ENCODE measurements around the gene SCD5.

SCD5 gene

GRCh38 chr4:82773057-82773456, 25.5 kb downstream of the SCD5 start:
- in situ Hi-C loops (cut with MboI; ENCODE audit: low sequenced_read_pairs): no loop called here

GRCh38 chr4:82770607-82771006, 28.0 kb downstream of the SCD5 start:
- in situ Hi-C loops (cut with MboI; ENCODE audit: low sequenced_read_pairs): no loop called here

GRCh38 chr4:82765134-82765533, 33.5 kb downstream of the SCD5 start:
- in situ Hi-C loops (cut with MboI; ENCODE audit: low sequenced_read_pairs): no loop called here

GRCh38 chr4:82761229-82761628, 37.4 kb downstream of the SCD5 start:
- in situ Hi-C loops (cut with MboI; ENCODE audit: low sequenced_read_pairs): no loop called here

DNA sequence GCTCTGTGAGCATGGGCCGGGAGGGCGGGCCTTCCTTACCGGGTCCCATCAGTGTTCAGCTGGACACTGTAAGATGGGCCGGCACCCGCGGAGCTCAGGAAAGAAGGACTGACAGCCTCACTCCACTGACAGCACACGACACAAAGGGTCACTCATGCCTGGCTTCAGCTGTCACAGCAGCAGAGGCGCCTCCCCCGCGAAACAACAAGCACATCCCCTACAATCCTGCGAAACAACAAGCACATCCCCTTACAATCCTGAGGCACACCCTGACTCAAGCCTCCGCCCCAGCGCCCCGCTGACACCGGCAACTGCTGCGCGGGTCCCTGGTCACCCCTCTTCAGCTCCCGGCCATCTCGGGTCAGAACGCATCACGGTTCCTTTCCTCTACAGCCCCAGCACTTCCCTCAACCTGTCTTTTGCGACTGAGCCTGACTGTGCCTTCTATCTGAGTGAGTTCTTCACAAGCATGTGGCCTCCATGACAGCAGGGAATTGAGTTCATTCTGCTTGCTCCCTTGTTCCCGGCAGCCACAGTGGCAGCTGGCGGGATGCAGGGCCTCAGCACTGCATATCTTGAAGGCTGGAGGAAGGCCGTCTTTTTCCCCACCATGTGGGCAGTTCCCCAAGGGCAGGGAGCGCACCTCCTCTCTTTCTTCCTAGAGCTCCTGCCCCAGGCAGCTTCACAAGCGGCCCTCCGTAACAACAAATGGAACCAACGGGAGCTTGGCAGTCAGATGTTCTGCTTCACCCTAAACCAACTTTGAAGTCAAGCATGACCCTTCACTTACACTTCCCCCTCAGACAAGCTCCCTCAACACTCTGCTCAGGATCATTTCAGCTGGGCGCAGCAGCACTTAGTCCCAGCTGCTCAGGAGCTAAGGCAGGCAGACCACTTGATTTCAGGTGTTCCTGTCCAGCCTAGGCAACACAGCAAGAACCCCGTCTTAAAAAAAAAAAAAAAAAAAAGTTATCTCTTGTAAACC, 39.6 kb downstream of the SCD5 start:
- in situ Hi-C loops (cut with MboI; ENCODE audit: low sequenced_read_pairs): no loop called here

GRCh38 chr4:82756061-82756460, 42.5 kb downstream of the SCD5 start:
- in situ Hi-C loops (cut with MboI; ENCODE audit: low sequenced_read_pairs): no loop called here

DNA sequence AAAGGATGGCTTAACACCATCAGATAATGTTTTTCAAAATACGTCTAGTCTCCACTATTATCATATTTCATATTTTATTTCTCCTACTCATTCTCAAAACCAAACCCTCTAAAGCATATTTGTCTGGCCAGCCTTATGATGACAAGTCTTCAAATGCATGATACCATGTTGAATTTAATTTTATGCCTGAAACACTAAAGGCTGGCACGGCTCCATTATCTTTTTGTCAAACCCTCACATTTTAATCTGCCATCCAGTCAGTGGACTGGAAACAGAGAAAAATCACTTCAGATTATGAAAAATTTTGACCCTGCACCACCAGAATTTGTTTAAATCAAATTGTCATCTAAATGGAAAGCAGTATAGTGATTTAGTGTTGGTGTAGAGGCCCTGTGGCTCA, 42.9 kb downstream of the SCD5 start:
- in situ Hi-C loops (cut with MboI; ENCODE audit: low sequenced_read_pairs): no loop called here

DNA sequence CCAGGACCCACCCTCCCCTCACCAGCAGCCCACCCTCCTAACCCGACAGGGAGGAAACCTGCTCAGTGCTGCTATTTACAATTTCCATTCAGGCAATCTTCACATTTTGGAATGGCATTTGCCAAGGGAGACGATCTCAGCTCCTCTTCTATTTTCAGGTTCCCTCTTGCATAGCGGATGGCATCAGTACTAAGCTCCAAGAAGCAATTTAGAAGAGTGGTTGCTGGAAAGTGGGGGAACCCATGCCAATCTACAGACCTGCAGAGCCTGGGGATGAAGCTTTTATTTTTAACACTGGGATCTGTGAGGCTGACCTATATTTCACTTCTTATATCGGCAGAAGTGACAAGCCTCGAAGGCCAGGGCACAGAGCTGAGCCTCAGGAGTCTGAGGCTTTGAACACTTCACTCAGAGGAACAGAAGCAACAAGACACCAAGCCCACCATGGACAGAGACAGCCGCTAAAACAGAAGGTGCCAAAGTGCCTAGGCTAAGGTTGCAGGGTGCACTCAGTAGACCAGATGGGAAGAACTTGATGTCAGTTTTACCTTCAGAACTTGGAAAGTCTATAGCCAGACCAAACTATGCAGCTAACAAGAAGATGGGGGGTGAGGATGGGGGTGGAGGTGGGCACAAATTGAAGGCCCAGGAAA, 44.0 kb downstream of the SCD5 start:
- in situ Hi-C loops (cut with MboI; ENCODE audit: low sequenced_read_pairs): no loop called here

DNA sequence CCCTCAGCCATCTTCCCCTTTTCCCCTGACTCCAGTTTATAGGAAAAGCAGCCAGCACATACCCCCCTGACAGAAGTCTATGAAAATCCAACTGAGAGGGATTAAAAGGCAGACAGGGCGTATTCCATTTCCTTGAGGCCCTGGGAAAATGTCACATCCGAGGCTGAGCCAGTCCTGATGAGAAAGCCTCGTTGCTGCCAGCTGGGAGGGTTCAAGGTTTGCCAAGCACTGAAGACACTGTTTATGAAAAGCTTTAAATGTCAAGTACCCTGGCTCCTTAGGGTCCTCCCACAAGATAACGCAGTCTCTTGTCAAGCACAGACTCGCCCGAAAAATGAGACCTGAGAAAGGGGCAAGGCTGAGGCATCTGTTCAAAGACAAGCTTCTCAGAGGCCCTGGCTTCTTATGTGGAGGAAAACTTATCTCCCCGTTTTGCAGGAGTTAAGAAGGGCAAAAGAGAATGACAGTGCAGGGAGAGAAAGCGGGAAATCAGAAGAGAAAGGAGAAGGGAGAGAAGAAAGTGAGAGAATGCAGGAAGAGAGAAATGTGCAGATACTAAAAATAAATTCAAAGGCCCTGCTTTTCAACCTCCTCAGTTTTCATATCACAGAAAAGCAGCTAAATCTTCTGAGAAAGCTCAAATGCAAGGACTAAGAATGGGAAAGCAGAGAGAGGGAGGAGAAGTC, 44.7 kb downstream of the SCD5 start:
- in situ Hi-C loops (cut with MboI; ENCODE audit: low sequenced_read_pairs): no loop called here

GRCh38 chr4:82753238-82753637, 45.4 kb downstream of the SCD5 start:
- in situ Hi-C loops (cut with MboI; ENCODE audit: low sequenced_read_pairs): no loop called here

DNA sequence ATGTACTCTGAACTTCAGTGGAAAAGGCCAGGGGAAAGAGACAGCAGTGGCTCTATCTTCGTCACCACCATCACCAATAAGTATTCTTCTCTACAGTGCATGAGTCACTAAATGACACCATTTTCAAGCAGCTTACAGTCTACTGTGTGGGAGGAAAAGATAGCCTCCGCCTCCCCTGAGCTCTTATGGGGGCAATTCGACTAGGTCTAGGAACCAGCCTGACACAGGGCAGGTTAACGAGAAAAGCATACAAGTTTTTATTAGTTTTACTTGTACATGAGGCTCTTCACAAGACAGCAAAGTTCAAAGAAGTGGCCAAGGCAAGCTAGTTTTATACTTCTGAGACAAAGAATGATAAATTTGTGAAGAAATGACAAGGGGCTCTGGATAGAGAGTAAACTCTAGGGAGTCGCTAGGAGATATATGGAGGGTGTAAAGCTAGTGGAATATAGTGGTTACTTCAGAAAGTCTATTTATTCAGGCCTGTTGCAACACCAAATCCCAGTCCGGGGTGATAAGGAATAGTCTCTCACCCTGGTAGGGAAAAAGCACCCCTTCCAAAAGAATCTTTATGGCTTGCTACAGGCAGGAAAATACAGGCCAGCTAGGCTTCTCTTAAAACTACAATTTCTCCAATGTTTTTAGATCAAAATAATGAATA, 49.7 kb downstream of the SCD5 start:
- in situ Hi-C loops (cut with MboI; ENCODE audit: low sequenced_read_pairs): no loop called here

DNA sequence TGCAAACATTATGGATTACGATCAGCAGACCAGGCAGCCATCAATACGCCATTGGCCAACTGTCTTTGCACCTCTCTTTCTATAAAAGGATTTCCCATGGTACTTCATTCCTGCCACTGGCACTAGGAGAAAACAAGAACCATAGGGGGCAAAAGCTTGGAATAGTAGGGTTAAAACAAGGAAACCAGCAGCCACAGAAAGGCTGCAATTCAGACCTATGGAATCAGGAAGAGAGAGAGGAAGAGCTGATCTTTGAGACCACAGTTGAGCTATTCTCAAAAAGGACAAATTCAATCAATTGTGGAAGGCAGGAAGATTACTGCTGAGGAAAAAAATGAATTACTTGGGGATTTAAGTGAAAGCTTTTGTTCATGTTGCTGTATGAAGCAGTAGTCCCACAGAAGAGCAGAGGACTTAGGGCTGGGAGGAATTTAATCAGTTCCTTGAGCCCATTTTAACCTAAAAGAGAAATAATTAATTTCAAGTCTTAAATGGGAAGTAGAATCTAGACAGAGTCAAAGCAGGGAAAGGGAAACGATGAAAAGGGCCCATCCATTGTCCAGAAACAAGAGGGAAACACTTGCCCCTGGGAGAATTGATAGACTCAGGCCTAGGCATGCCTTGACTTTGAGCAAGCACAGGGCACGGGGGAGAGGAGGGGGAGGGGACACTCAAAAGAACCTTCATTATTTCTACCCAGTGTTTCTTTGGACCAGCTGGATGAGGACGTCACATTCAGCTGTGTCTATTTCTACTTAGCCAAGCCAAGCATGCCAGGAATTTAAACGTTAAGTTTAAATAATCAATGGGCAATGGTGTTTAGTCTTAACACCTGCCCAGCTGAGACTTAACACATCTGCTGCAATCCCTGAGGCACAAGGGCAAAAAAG, 50.7 kb downstream of the SCD5 start:
- in situ Hi-C loops (cut with MboI; ENCODE audit: low sequenced_read_pairs): no loop called here

- in situ Hi-C loops (cut with MboI; ENCODE audit: low sequenced_read_pairs): no loop called here
Observed at GRCh38 chr4:82746705-82747574, 51.7 kb downstream of the SCD5 start.

- in situ Hi-C loops (cut with MboI; ENCODE audit: low sequenced_read_pairs): no loop called here
Observed at GRCh38 chr4:82745173-82745842, 53.3 kb downstream of the SCD5 start.

GRCh38 chr4:82744284-82744968, 54.2 kb downstream of the SCD5 start:
- in situ Hi-C loops (cut with MboI; ENCODE audit: low sequenced_read_pairs): no loop called here

DNA sequence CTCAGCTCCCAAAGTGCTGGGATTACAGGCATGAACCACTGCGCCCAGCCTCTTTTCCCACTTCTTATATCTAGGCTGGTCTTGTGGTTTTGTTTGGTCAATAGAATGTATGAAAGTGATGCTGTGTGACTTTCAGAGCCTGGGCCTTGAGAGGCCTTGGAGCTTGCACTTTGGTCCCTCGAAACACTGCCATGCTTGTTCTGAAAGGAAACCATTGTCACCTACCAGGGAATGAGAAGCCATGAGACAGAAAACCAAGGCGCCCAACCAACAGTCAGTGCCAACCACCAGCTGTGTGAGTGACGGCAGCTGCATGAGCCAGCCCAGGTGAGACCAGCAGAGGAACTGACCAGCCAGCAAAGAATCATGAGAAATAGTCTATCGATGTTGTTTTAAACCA, 57.4 kb downstream of the SCD5 start:
- in situ Hi-C loops (cut with MboI; ENCODE audit: low sequenced_read_pairs): no loop called here

- in situ Hi-C loops (cut with MboI; ENCODE audit: low sequenced_read_pairs): loop anchor here (10.0 kb wide), 1 partner anchor 275 kb away; no protein-coding TSS in a partner anchor
Observed at GRCh38 chr4:82739287-82740190, 59.1 kb downstream of the SCD5 start.

All from HL-60/S4 (cell line).